Measurements from ENCODE around the gene PRAMEF7.
"Not testable (repeated sequence)": the region's sequence is repeated elsewhere in the genome, so short reads cannot be mapped to it uniquely, and the experiment has no call there.

GRCh38 chr1:12916310-12916709 lies at the start of gene PRAMEF7:
- TF ChIP-seq, protein P1, sequence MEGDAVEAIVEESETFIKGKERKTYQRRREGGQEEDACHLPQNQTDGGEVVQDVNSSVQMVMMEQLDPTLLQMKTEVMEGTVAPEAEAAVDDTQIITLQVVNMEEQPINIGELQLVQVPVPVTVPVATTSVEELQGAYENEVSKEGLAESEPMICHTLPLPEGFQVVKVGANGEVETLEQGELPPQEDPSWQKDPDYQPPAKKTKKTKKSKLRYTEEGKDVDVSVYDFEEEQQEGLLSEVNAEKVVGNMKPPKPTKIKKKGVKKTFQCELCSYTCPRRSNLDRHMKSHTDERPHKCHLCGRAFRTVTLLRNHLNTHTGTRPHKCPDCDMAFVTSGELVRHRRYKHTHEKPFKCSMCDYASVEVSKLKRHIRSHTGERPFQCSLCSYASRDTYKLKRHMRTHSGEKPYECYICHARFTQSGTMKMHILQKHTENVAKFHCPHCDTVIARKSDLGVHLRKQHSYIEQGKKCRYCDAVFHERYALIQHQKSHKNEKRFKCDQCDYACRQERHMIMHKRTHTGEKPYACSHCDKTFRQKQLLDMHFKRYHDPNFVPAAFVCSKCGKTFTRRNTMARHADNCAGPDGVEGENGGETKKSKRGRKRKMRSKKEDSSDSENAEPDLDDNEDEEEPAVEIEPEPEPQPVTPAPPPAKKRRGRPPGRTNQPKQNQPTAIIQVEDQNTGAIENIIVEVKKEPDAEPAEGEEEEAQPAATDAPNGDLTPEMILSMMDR (IDR thresholded peaks at IDR 0.05), result not testable (repeated sequence)
- TF ChIP-seq POLR2A (IDR thresholded peaks at IDR 0.05), result not testable (repeated sequence)
